Measurements from ENCODE around the gene TRMT61A.

DNA sequence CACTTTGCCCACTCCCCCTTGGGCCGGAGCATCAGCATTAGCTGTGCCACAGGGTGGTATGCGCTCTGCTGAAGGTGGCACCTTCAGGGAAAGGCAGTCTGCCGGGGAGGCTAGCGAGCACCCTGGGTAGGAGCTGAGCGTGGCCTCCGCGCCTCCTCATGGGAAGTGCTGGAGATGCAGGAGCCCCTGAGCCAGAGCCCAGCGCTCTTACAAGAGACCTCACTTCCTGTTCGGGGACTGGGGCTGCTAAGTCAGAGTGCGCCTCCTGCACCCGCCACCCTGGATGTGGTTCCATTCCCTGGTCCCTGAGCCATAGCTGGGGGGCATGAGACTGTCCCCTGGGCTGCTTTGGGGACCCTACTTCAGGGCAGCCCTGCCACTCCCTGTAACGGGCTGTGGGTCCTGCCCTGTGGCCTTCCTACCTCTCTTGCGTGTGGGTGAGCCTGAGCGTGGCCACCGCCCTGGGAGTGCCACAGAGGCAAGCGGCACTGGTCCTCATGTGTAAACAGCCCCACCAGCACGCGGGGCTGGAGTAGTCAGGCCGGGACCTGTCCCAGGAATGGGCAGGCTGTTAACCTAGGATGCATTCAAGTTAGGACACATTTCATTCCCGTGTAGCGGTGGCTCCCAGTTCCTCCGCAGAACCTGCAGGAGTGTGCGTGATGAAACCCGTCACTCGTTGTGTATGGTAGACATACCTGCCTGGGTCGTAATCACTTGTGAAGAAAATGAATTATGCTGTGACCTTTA is 53.1 kb downstream of the TRMT61A start:
- TF ChIP-seq TAF1 (IDR thresholded peaks at IDR 0.05; ENCODE audit: borderline replicate concordance, low read depth, low read length) (no peak), POLR2AphosphoS5 (IDR thresholded peaks at IDR 0.05; ENCODE audit: low read depth, low read length) (no peak), POLR2A (IDR thresholded peaks at IDR 0.05; ENCODE audit: low read depth, low read length) (no peak)

Measured in GM12892 (cell line).